Measurements from ENCODE around the gene ACY1. TPM values are rescaled to one million over a fixed set of nuclear protein-coding genes. Genes with fewer than 3 reads are reported as not detected.

The ACY1 gene
- total and polyA plus RNA-seq, 2 donors (not counting 3 experiments of a cell fraction or from before 2014, with no cell fraction given): 13.4 to 32.9 TPM

DNA sequence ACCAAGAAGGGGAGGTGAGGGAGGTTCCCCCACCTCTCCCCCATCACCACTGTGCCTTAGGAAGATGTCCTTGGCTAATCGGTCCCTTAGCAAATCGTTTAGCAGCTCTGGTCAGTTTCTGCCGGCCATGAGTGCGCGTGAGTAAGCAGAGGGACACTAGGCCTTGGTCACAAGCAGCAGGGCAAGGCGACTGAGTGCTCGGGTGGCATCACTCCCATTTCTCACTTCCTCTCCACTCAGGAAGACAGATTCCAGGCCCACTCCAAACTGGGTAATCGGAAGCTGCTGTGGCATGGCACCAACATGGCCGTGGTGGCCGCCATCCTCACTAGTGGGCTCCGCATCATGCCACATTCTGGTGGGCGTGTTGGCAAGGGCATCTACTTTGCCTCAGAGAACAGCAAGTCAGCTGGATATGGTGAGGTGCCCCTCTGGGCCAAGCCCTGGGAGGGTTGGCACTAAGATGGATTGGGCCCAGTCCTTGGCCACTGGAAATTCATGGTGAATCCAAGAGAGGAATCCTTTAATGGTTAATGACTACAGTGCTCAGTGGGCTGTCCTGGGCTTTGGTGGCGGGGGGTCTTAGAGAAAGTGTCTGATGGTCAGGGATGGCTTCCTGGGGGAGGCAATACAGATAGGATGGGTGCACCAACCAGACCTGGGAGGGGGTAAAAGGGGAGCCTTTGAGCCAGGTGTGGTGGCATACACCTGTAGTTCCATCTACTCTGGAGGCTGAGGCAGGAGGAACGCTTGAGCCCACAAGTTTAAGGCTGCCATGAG, 37.2 kb upstream of the ACY1 start:
- H3K36me3 ChIP-seq (ENCODE audit: control insufficient read depth in 2 of 2, extremely low read depth in 1 of 2, insufficient read depth in 2 of 2, low read length in 2 of 2): no peaks in the 10 kb centered on the region
- no peaks in the 10 kb centered on the region for H3K9me3 ChIP-seq (replicated peaks; ENCODE audit: control insufficient read depth, insufficient read depth, low read length)
- H3K4me1 ChIP-seq (ENCODE audit: control insufficient read depth, extremely low read depth, insufficient read depth, low read length): peaks cover 13% of the 10 kb centered on the region
- dilution Hi-C loops (cut with MboI; ENCODE audit: extremely low pct_ligation_motif_present, low sequenced_read_pairs) (no loop called here), intact Hi-C loops (cut with micrococcal nuclease) (loop anchor here (10.0 kb wide), 1 partner anchor 561 kb away; the partner anchor contains the start of gene MANF)
- peaks cover 4% of the 10 kb centered on the region for H3K79me2 ChIP-seq (ENCODE audit: control insufficient read depth, insufficient read depth, low read length)
- FAIRE-seq: no peak
- TF ChIP-seq GATA2 (IDR thresholded peaks at IDR 0.05; ENCODE audit: insufficient read depth, insufficient read length, low read depth, low read length) (no peak), EZH2 (IDR thresholded peaks at IDR 0.05; ENCODE audit: borderline replicate concordance, low read depth, low read length, severe bottlenecking) (no peak), POLR2A (IDR thresholded peaks at IDR 0.05; ENCODE audit: low read depth, low read length) (no peak), JUN (IDR thresholded peaks at IDR 0.05; ENCODE audit: borderline replicate concordance, insufficient read depth, insufficient read length, low read depth) (no peak), MYC (IDR thresholded peaks at IDR 0.05; ENCODE audit: low read depth, low read length) (no peak), FOS (IDR thresholded peaks at IDR 0.05; ENCODE audit: borderline replicate concordance, insufficient read depth, low read length) (no peak), POLR2AphosphoS5 (IDR thresholded peaks at IDR 0.05; ENCODE audit: insufficient read depth, low read depth, low read length) (no peak)
- TF ChIP-seq, protein P1, sequence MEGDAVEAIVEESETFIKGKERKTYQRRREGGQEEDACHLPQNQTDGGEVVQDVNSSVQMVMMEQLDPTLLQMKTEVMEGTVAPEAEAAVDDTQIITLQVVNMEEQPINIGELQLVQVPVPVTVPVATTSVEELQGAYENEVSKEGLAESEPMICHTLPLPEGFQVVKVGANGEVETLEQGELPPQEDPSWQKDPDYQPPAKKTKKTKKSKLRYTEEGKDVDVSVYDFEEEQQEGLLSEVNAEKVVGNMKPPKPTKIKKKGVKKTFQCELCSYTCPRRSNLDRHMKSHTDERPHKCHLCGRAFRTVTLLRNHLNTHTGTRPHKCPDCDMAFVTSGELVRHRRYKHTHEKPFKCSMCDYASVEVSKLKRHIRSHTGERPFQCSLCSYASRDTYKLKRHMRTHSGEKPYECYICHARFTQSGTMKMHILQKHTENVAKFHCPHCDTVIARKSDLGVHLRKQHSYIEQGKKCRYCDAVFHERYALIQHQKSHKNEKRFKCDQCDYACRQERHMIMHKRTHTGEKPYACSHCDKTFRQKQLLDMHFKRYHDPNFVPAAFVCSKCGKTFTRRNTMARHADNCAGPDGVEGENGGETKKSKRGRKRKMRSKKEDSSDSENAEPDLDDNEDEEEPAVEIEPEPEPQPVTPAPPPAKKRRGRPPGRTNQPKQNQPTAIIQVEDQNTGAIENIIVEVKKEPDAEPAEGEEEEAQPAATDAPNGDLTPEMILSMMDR (IDR thresholded peaks at IDR 0.05; ENCODE audit: extremely low read depth in 1 of 2, insufficient read depth in 1 of 2, low read depth in 1 of 2, low read length in 2 of 2): no peak
- TF ChIP-seq, protein P2, sequence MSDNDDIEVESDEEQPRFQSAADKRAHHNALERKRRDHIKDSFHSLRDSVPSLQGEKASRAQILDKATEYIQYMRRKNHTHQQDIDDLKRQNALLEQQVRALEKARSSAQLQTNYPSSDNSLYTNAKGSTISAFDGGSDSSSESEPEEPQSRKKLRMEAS (IDR thresholded peaks at IDR 0.05; ENCODE audit: insufficient read depth, insufficient read length): no peak
- H3K9ac ChIP-seq (replicated peaks; ENCODE audit: extremely low read depth, insufficient read depth, low read length): no peak overlapping the region
- H3K4me2 ChIP-seq (ENCODE audit: insufficient read depth, low read length): no peak overlapping the region
- DNase-seq (ENCODE audit: low read depth, low spot score): no peak
- BruUV-seq (replicated peaks): no TSS peak
- H3K27me3 ChIP-seq (ENCODE audit: control insufficient read depth in 2 of 2, insufficient read depth in 2 of 2, low read length in 2 of 2): no peaks in the 10 kb centered on the region
- H3K27ac ChIP-seq (ENCODE audit: insufficient read depth, low read depth, low read length): no peak overlapping the region
- H3K9me1 ChIP-seq (replicated peaks; ENCODE audit: control insufficient read depth, extremely low read depth, insufficient read depth, low read length): no peaks in the 10 kb centered on the region
- H3K4me3 ChIP-seq (replicated peaks in 1 of 3; ENCODE audit: insufficient read depth in 1 of 3, low read depth in 1 of 3, low read length in 3 of 3): no peak overlapping the region
- ChIA-PET POLR2A (no interaction called here), CTCF (no interaction called here)
- no peak overlapping the region for H2AFZ ChIP-seq (ENCODE audit: low read depth, low read length)
- H4K20me1 ChIP-seq (replicated peaks; ENCODE audit: control insufficient read depth, extremely low read depth, insufficient read depth, low read length): no peaks in the 10 kb centered on the region

Measured in endothelial cell of umbilical vein (primary cell).